Measurements from ENCODE around the gene AFF1.

The AFF1 gene

DNA sequence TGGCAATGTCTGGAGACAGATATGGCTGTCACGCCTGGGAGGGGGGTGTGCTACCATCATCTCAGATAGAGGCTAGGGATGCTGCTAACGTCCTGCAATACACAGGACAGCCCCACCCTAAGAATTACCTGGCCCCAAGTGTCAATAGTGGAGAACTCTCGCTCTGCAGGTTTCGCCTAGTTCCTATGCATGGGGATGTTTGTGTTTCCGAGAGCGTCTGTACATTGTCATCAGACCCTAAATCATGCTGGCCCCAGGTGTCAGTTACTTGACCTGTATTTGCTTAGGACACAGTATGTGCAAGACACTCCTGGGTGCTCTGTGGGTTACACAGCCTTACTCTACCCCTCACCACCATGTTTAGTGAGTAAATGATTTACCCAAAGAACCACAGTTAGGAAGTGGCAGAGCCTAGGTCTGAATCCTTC, 90.8 kb downstream of the AFF1 start:
- TF ChIP-seq, protein P1, sequence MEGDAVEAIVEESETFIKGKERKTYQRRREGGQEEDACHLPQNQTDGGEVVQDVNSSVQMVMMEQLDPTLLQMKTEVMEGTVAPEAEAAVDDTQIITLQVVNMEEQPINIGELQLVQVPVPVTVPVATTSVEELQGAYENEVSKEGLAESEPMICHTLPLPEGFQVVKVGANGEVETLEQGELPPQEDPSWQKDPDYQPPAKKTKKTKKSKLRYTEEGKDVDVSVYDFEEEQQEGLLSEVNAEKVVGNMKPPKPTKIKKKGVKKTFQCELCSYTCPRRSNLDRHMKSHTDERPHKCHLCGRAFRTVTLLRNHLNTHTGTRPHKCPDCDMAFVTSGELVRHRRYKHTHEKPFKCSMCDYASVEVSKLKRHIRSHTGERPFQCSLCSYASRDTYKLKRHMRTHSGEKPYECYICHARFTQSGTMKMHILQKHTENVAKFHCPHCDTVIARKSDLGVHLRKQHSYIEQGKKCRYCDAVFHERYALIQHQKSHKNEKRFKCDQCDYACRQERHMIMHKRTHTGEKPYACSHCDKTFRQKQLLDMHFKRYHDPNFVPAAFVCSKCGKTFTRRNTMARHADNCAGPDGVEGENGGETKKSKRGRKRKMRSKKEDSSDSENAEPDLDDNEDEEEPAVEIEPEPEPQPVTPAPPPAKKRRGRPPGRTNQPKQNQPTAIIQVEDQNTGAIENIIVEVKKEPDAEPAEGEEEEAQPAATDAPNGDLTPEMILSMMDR (conservative IDR thresholded peaks at IDR 0.05; ENCODE audit: low read depth, low read length), result no peak
- H3K4me3 ChIP-seq (ENCODE audit: low read length), result no peak overlapping the region
- no peak for DNase-seq (ENCODE audit: low read depth)

DNA sequence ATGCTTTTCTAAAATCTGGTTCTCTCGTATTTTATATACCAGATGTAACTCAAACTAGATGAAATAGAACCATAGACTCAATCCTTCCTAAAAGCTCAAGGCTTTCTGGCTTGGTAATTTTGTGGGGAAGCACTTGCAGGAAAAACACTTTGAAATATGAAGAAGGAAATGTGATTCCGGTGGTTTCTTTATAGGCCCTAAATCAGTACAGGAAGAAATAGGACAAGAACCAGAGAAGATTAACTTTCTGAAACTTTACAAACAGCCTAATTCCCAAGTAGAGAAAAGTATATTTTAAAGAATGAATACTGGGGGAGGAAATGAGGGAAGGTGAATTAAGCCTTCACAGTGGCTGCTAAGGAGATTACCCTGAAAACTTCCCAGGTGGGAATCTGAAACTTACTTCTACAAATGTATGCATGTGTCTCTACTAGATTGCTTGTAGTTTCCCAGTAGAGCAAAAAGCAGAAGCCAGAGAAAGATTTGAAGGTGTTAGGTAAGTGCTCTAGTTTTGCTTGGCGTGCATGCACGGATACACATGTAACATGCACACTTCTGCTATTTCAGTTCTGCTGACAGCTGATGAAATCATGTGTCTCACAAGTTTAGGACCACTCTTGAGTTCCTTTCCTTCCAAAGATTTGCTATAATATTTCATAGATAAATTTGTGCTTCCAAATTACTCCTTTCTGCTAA, 92.1 kb downstream of the AFF1 start:
- H3K4me3 ChIP-seq (ENCODE audit: low read length), result no peak overlapping the region
- TF ChIP-seq, protein P1 (conservative IDR thresholded peaks at IDR 0.05; ENCODE audit: low read depth, low read length), result no peak
- no peak for DNase-seq (ENCODE audit: low read depth)

DNA sequence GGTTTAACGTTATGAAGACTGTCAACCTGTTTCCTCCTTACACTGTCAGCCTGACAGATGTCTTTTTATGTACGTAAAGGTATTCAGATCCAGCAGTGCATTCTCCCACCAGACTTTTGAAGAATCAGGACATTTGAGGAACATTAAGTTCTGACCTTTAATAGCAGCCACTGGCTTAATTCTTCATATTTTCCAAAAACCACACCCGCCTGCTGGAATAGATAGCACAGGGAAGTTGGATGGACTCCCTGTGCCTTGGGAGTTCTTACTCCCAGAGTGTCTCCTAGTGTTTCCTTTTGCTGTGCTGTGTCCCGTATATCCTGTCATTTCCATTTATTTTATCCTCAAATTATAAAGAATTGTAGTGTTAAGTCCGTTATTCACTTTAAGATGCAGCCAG, 94.5 kb downstream of the AFF1 start:
- TF ChIP-seq, protein P1 (conservative IDR thresholded peaks at IDR 0.05; ENCODE audit: low read depth, low read length), result no peak
- DNase-seq (ENCODE audit: low read depth), result no peak
- no peak overlapping the region for H3K4me3 ChIP-seq (ENCODE audit: low read length)

DNA sequence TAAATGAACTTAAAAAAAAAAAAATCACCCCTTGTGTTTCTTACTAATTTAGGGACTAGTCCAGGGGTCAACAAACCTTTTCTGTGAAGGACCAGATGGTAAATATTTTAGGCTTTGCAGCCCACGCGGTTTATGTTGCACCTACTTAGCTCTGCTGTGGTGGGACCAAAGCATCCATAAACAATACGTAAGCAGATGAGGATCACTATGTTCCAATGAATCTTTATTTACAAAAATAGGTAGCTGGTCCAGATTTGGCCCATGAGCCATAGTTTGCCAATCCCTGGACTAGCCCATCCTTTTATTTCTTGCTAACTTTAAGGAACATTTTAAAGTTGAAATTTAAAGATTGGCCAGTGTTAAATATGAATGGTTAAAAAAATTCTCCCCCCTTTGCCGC, 95.3 kb downstream of the AFF1 start:
- no peak for DNase-seq (ENCODE audit: low read depth)
- H3K4me3 ChIP-seq (ENCODE audit: low read length), result no peak overlapping the region
- TF ChIP-seq, protein P1 (conservative IDR thresholded peaks at IDR 0.05; ENCODE audit: low read depth, low read length), result no peak

DNA sequence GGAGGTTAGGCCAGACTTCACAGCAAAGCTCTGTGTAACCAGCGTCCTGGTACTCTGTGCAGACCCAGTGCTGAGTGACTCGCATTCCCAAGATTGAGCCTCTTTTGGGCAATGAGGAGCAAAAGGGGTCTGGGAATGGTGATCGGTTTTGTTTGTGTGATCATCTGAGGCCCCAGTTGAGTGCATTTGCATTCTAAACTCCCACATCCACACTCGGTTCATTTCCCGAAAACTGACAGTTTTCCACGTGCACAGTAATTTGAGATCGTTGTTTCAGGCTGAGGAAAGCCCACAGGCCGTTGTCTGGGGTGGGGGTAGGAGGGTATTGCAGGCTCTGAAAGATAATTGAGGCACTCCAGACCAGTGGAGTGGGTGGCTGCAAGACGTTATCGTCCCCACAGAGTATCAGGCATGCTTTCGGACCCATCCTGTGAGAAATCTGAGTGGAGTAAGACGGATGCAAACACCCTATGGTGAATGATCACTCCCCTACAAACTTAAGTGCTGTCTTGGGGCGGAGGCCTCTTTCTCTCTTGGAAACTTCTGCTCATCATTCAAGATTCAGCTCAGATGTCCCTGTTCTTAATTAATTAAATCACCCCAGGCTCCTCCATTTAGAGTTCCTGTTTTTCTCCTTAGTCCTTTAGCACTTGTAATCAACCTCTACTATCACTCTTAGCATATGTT, 96.1 kb downstream of the AFF1 start:
- H3K4me3 ChIP-seq (ENCODE audit: low read length), result no peak overlapping the region
- TF ChIP-seq, protein P1 (conservative IDR thresholded peaks at IDR 0.05; ENCODE audit: low read depth, low read length), result no peak

DNA sequence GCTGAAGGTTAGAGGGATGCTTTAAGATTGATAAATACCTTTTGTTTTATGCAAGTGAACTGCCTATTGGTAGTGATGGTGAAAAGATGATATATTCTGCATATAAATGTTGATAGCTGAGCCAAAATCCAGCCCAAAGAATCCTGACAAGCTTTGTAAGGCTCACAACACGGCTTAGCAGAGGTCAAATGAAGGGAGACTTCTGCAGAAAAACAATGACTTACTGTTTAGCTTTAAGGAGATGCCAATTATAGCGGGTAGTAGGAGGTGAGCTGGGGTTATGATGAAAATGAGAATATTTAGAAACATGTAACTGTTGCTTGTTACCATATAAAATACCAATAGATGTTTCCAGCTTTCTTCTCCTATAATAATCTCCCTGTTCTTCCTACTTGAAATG, 97.1 kb downstream of the AFF1 start:
- H3K4me3 ChIP-seq (ENCODE audit: low read length), result no peak overlapping the region
- DNase-seq (ENCODE audit: low read depth), result peak; percentile 68
- TF ChIP-seq, protein P1 (conservative IDR thresholded peaks at IDR 0.05; ENCODE audit: low read depth, low read length), result no peak

More for the DNA sequence above, 96.1 kb downstream of the AFF1 start:
- DNase-seq (ENCODE audit: low read depth), result no peak
